Stomach (tissue), 9 donors: ENCODE results near the gene FAM83B. TPM values are rescaled to one million over a fixed set of nuclear protein-coding genes. Genes with fewer than 3 reads are reported as not detected.
"Not testable (repeated sequence)": the region's sequence is repeated elsewhere in the genome, so short reads cannot be mapped to it uniquely, and the experiment has no call there.

ENCODE experiments used
- DNase-seq, 2 donors: peaks; one replicate each; pipeline versions ENCODE4 v3.0.0 to v3.0.0-alpha.2; 2013 to 2019
- H3K27ac ChIP-seq, 5 donors: fragments of 200-600 bp in 4 of 5; sonication (generic) in 4 of 5; one replicate each; pipeline ENCODE4 v1.5.1; 2013 to 2019; ENCODE audit warnings: mild to moderate bottlenecking in 1 of 5, moderate library complexity in 1 of 5
- H3K27me3 ChIP-seq, 3 donors: fragments of 200-600 bp; sonication (generic); one replicate each; pipeline ENCODE4 v1.5.1; 2017 to 2019; ENCODE audit warnings: mixed run types in 1 of 3
- H3K36me3 ChIP-seq, 4 donors: fragments of 200-600 bp; sonication (generic); 1 replicate in 3 of 4; 2 replicates in 1 of 4; pipeline ENCODE4 v1.5.1; 2016 to 2019
- H3K4me1 ChIP-seq, 4 donors: fragments of 200-600 bp; sonication (generic); one replicate each; pipeline ENCODE4 v1.5.1; 2016 to 2019
- H3K4me3 ChIP-seq, 4 donors: fragments of 200-600 bp; sonication (generic) in 3 of 4; one replicate each; pipeline ENCODE4 v1.5.1; 2016 to 2019; ENCODE audit warnings: mild to moderate bottlenecking in 1 of 4
- H3K9me3 ChIP-seq, 4 donors: fragments of 200-600 bp; sonication (generic); one replicate each; pipeline ENCODE4 v1.5.1; 2016 to 2019
- CTCF ChIP-seq, 7 experiments: fragments of 450-650 bp in 4 of 7; fragments of 200-600 bp in 3 of 7; sonication (generic) in 3 of 7; IDR thresholded peaks; one replicate each; pipeline ENCODE4 v1.5.1; 2016 to 2019; ENCODE audit warnings: antibody characterized with exemption in 7 of 7, control low read depth in 2 of 7, mild to moderate bottlenecking in 1 of 7
- EP300 ChIP-seq: sonication (generic); formaldehyde crosslinking; IDR thresholded peaks from one replicate; pipeline ENCODE4 v1.6.1; 2017; ENCODE audit warnings: antibody characterized with exemption
- POLR2A ChIP-seq, 4 donors: fragments of 450-650 bp; IDR thresholded peaks; one replicate each; pipeline ENCODE4 v1.6.1; 2016; ENCODE audit warnings: antibody characterized with exemption in 4 of 4, control low read depth in 2 of 4, mild to moderate bottlenecking in 1 of 4, moderate library complexity in 1 of 4
- POLR2AphosphoS5 ChIP-seq, 3 donors: sonication (generic); formaldehyde crosslinking; IDR thresholded peaks; one replicate each; pipeline ENCODE4 v1.6.1; 2016; ENCODE audit warnings: antibody characterized with exemption in 3 of 3
- WGBS, 5 donors: extraction: QIAGEN DNeasy Blood & Tissue Kit in 3 of 5; methylation state at CpG; one replicate each; pipeline versions ENCODE4 v1.1.5 to v1.1.7; 2013 to 2018; 5-methylcytosine and 5-hydroxymethylcytosine counted together
- intact Hi-C: fragments of 100-400 bp; cut with DNase I; formaldehyde crosslinking; loops from one replicate; pipeline ENCODE4 v1.15.1; 2023; ENCODE audit warnings: low total_unique reads
- polyA plus RNA-seq, 3 donors: library from polyadenylated mRNA; stranded (reverse); fragments of 200-250 nt; gene quantifications; one replicate each; pipeline ENCODE4 v1.2.3, GENCODE V29; 2013
- total RNA-seq, 5 donors: library from RNA; depleted of rRNA; stranded (reverse); fragments of >200 nt; gene quantifications; one replicate each; pipeline versions ENCODE4 v1.1.0 to v1.2.3, GENCODE V29; 2014 to 2016
- donor health status: healthy with polysubstance abuse.
- donor health status: Bipolar disorder and iron deficiency.
- donor health status: healthy.

Gene FAM83B
- total and polyA plus RNA-seq, 8 donors: 0.44 to 19.3 (median 6.4) TPM

GRCh38 chr6:54878718-54879117, 32.1 kb downstream of the FAM83B start:
- Histone ChIP-seq H3K9me3 (no peaks in the 10 kb centered on the region), H3K4me1 (peaks cover 0 to 4% (median 0%) of the 10 kb centered on the region in 4 donors), H3K4me3 (no peak overlapping the region), H3K36me3 (no peaks in the 10 kb centered on the region), H3K27ac (no peak overlapping the region), H3K27me3 (no peaks in the 10 kb centered on the region)
- intact Hi-C loops: no loop called here
- 36 to 63% (median 52%) methylated on average over 2 of the region's 2 CpGs for WGBS, 5 donors
- no peak for TF ChIP-seq POLR2AphosphoS5 (IDR thresholded peaks at IDR 0.05)
- no peak for TF ChIP-seq EP300
- no peak for TF ChIP-seq CTCF (IDR thresholded peaks at IDR 0.05)
- no peak for TF ChIP-seq POLR2A (IDR thresholded peaks at IDR 0.05)
- DNase-seq: peak in 1 of 2 donors; percentile 12

GRCh38 chr6:54879188-54879985, 32.8 kb downstream of the FAM83B start:
- intact Hi-C loops: no loop called here
- WGBS, 5 donors: 33 to 45% (median 36%) methylated on average over 8 of the region's 8 CpGs
- peaks cover 0 to 4% (median 0%) of the 10 kb centered on the region in 4 donors for H3K4me1 ChIP-seq
- TF ChIP-seq POLR2AphosphoS5 (IDR thresholded peaks at IDR 0.05) (no peak), POLR2A (IDR thresholded peaks at IDR 0.05) (no peak), EP300 (no peak), CTCF (IDR thresholded peaks at IDR 0.05) (no peak)
- no peak overlapping the region for H3K27ac ChIP-seq
- no peaks in the 10 kb centered on the region for H3K9me3 ChIP-seq
- DNase-seq: peak in 1 of 2 donors; percentile 15
- no peaks in the 10 kb centered on the region for H3K27me3 ChIP-seq
- no peak overlapping the region for H3K4me3 ChIP-seq
- no peaks in the 10 kb centered on the region for H3K36me3 ChIP-seq

DNA sequence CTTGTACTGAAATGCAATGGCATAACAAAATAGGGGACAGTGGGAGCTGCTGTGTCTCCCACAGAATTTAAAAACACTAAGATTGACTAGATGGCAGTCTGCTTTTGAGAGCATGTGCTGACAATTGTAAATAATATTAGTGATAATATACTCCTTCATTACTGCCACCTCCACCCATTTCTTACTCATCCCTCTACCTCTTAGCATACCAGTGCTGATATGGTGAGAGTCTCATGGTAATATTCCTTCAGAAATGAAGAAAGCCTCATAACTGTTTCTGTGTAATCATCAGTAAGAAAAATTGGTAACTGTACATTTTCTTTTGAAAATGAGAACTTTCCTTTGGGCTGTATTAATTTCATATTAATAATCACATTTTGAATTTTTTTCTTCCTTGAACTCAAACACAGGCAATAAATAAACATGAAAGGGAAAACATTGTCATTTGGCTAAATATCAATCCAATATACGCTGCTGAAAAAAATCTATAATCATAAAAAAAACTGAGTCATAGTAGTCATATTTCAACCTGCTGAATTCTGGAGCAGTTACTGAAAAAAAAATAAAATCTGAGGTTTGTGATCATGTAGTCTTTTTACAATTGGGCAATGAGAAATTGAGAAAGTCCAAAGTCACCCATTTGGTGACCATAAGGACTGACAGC, 34.6 kb downstream of the FAM83B start:
- H3K9me3 ChIP-seq: no peaks in the 10 kb centered on the region
- no peak overlapping the region for H3K4me3 ChIP-seq
- no peak overlapping the region for H3K27ac ChIP-seq
- no peak for TF ChIP-seq CTCF (IDR thresholded peaks at IDR 0.05)
- TF ChIP-seq POLR2AphosphoS5 (IDR thresholded peaks at IDR 0.05): no peak
- no peak for TF ChIP-seq EP300
- no peak for TF ChIP-seq POLR2A (IDR thresholded peaks at IDR 0.05)
- 60 to 77% (median 71%) methylated on average over 1 of the region's 1 CpG for WGBS, 5 donors
- H3K36me3 ChIP-seq: no peaks in the 10 kb centered on the region
- intact Hi-C loops: no loop called here
- DNase-seq: no peak
- H3K4me1 ChIP-seq: peaks cover 0 to 4% (median 0%) of the 10 kb centered on the region in 4 donors
- H3K27me3 ChIP-seq: no peaks in the 10 kb centered on the region

DNA sequence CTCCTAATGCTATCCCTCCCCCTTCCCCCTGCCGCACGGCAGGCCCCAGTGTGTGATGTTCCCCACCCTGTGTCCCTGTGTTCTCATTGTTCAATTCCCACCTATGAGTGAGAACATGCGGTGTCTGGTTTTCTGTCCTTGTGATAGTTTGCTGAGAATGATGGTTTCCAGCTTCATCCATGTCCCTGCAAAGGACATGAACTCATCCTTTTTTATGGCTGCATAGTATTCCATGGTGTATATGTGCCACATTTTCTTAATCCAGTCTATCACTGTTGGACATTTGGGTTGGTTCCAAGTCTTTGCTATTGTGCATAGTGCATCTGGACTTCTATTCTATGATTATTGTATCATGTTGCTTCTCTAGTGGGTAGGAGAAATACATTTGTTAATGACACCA, 35.3 kb downstream of the FAM83B start:
- 88 to 100% (median 98%) methylated on average over 3 of the region's 3 CpGs for WGBS, 5 donors
- H3K27me3 ChIP-seq, H3K27ac ChIP-seq, H3K4me1 ChIP-seq, H3K4me3 ChIP-seq, intact Hi-C loops, DNase-seq, H3K36me3 ChIP-seq, H3K9me3 ChIP-seq: not testable (repeated sequence)
